Liver (tissue), 9 donors: Measurements from ENCODE around the gene TRIOBP. TPM values are rescaled to one million over a fixed set of nuclear protein-coding genes. Genes with fewer than 3 reads are reported as not detected.

ENCODE experiments used
- DNase-seq: peaks from one replicate; pipeline ENCODE4 v3.0.0-alpha.2; 2017; ENCODE audit warnings: low spot score
- H3K27ac ChIP-seq, 2 donors: one replicate each; pipeline ENCODE4 v1.7.0; 2013; ENCODE audit warnings: inconsistent platforms in 2 of 2, low read length in 2 of 2, control low read depth in 1 of 2, low read depth in 1 of 2, mild to moderate bottlenecking in 1 of 2
- H3K27me3 ChIP-seq, 4 donors: one replicate each; pipeline versions ENCODE4 v1.6.1 to v1.7.0; 2013; ENCODE audit warnings: low read length in 3 of 4, inconsistent platforms in 1 of 4, mild to moderate bottlenecking in 1 of 4, moderate library complexity in 1 of 4; ENCODE audit not compliant: control insufficient read depth in 4 of 4, insufficient read depth in 4 of 4
- H3K36me3 ChIP-seq, 4 donors: one replicate each; pipeline versions ENCODE4 v1.6.1 to v1.7.0; 2013; ENCODE audit warnings: low read length in 3 of 4, mild to moderate bottlenecking in 3 of 4, low read depth in 1 of 4, moderate library complexity in 1 of 4; ENCODE audit not compliant: control insufficient read depth in 4 of 4, insufficient read depth in 3 of 4
- H3K4me1 ChIP-seq, 4 donors: one replicate each; pipeline versions ENCODE4 v1.6.1 to v1.7.0; 2013; ENCODE audit warnings: low read length in 3 of 4, mild to moderate bottlenecking in 3 of 4, moderate library complexity in 1 of 4; ENCODE audit not compliant: control insufficient read depth in 4 of 4, insufficient read depth in 4 of 4
- H3K4me3 ChIP-seq, 3 donors: one replicate each; pipeline versions ENCODE4 v1.6.1 to v1.7.0; 2013; ENCODE audit warnings: low read length in 3 of 3, control low read depth in 1 of 3, low read depth in 1 of 3, mild to moderate bottlenecking in 1 of 3
- H3K9ac ChIP-seq, 2 donors: one replicate each; pipeline ENCODE4 v1.7.0; 2013; ENCODE audit warnings: low read length in 2 of 2, mild to moderate bottlenecking in 2 of 2, moderate library complexity in 2 of 2, control low read depth in 1 of 2, low read depth in 1 of 2
- H3K9me3 ChIP-seq, 4 donors: one replicate each; pipeline versions ENCODE4 v1.6.1 to v1.7.0; 2013; ENCODE audit warnings: low read length in 3 of 4; ENCODE audit not compliant: control insufficient read depth in 4 of 4
- ATF3 ChIP-seq: IDR thresholded peaks from 2 replicates; pipeline ENCODE4 v1.6.1; 2016; ENCODE audit warnings: antibody characterized with exemption
- CTCF ChIP-seq: fragments of 150-350 bp; IDR thresholded peaks from 2 replicates; pipeline ENCODE4 v1.5.1; 2017; ENCODE audit warnings: improper control_type of control experiment, low read depth, low read length; ENCODE audit not compliant: missing input control
- FOXA1 ChIP-seq: IDR thresholded peaks from 2 replicates; pipeline ENCODE4 v1.6.1; 2016; ENCODE audit warnings: antibody characterized with exemption
- FOXA2 ChIP-seq: IDR thresholded peaks from 2 replicates; pipeline ENCODE4 v1.6.1; 2016; ENCODE audit warnings: antibody characterized with exemption
- GABPA ChIP-seq, 2 donors: IDR thresholded peaks in 1 of 2; conservative IDR thresholded peaks in 1 of 2; 2 replicates each; pipeline ENCODE4 v1.6.1; 2016; ENCODE audit warnings: antibody characterized with exemption in 2 of 2, mild to moderate bottlenecking in 1 of 2, moderate library complexity in 1 of 2
- HNF4A ChIP-seq, 2 donors: conservative IDR thresholded peaks; 2 replicates each; pipeline ENCODE4 v1.6.1; 2016; ENCODE audit warnings: antibody characterized with exemption in 2 of 2, mild to moderate bottlenecking in 2 of 2
- HNF4G ChIP-seq: IDR thresholded peaks from 2 replicates; pipeline ENCODE4 v1.6.1; 2016; ENCODE audit warnings: antibody characterized with exemption
- JUND ChIP-seq, 2 donors: IDR thresholded peaks; 2 replicates each; pipeline ENCODE4 v1.6.1; 2016; ENCODE audit warnings: antibody characterized with exemption in 2 of 2
- MAX ChIP-seq: IDR thresholded peaks from 2 replicates; pipeline ENCODE4 v1.6.1; 2016; ENCODE audit warnings: antibody characterized with exemption
- NR2F2 ChIP-seq: IDR thresholded peaks from 2 replicates; pipeline ENCODE4 v1.6.1; 2016; ENCODE audit warnings: antibody characterized with exemption
- RAD21 ChIP-seq, 2 donors: IDR thresholded peaks; 2 replicates each; pipeline ENCODE4 v1.6.1; 2016; ENCODE audit warnings: antibody characterized with exemption in 2 of 2, mild to moderate bottlenecking in 2 of 2
- REST ChIP-seq: IDR thresholded peaks from 2 replicates; pipeline ENCODE4 v1.6.1; 2016; ENCODE audit warnings: antibody characterized with exemption, mild to moderate bottlenecking
- RXRA ChIP-seq, 2 donors: IDR thresholded peaks; 2 replicates each; pipeline ENCODE4 v1.6.1; 2017 to 2018; ENCODE audit warnings: antibody characterized with exemption in 2 of 2, mild to moderate bottlenecking in 1 of 2
- SP1 ChIP-seq: IDR thresholded peaks from 2 replicates; pipeline ENCODE4 v1.6.1; 2018; ENCODE audit warnings: antibody characterized with exemption, mild to moderate bottlenecking
- TAF1 ChIP-seq: conservative IDR thresholded peaks from 2 replicates; pipeline ENCODE4 v1.6.1; 2016; ENCODE audit warnings: antibody characterized with exemption, mild to moderate bottlenecking
- YY1 ChIP-seq: IDR thresholded peaks from 2 replicates; pipeline ENCODE4 v1.6.1; 2016; ENCODE audit warnings: antibody characterized with exemption, mild to moderate bottlenecking
- ZBTB33 ChIP-seq: IDR thresholded peaks from 2 replicates; pipeline ENCODE4 v1.6.1; 2016; ENCODE audit warnings: antibody characterized with exemption
- WGBS: extraction: QIAGEN DNeasy Blood & Tissue Kit; methylation state at CpG from one replicate; pipeline ENCODE4 v1.1.7; 2013; 5-methylcytosine and 5-hydroxymethylcytosine counted together
- polyA plus RNA-seq, 2 donors: library from polyadenylated mRNA; stranded (reverse) in 1 of 2; unstranded in 1 of 2; fragments of 200-250 nt in 1 of 2; fragments of >200 nt in 1 of 2; fragmentation: Nextera tagmentation in 1 of 2; extraction: Ambion mirVana in 1 of 2; gene quantifications; one replicate each; pipeline versions ENCODE4 v1.2.1 to v1.2.3, GENCODE V29; 2013 to 2015
- total RNA-seq, 2 donors: library from RNA; depleted of rRNA; stranded (reverse); fragments of >200 nt; gene quantifications; one replicate each; pipeline ENCODE4 v1.2.3, GENCODE V29; 2014
- donor health status: healthy.
- donor health status: healthy.
- donor health status: healthy.
- donor health status: healthy.
- donor health status: healthy.

Gene TRIOBP
- total and polyA plus RNA-seq, 4 donors, result 4.8 to 41.1 (median 21.6) TPM

GRCh38 chr22:37760152-37760551 is 63.3 kb downstream of the TRIOBP start (continued):
- TF ChIP-seq CTCF (no peak), RXRA (IDR thresholded peaks at IDR 0.05) (peak; percentile 51 to 79), ZBTB33 (no peak), YY1 (no peak), RAD21 (IDR thresholded peaks at IDR 0.05) (peak in 1 of 2 donors; percentile 31)

GRCh38 chr22:37762389-37762836 is 65.6 kb downstream of the TRIOBP start:
- Histone ChIP-seq H3K4me1 (peaks cover 3 to 39% (median 28%) of the 10 kb centered on the region in 4 donors), H3K9ac (no peak overlapping the region), H3K27me3 (no peaks in the 10 kb centered on the region), H3K27ac (no peak overlapping the region), H3K9me3 (no peaks in the 10 kb centered on the region), H3K4me3 (no peak overlapping the region), H3K36me3 (peaks cover 0 to 14% (median 8%) of the 10 kb centered on the region in 4 donors)
- no peak for DNase-seq
- 88% methylated on average over 10 of the region's 10 CpGs for WGBS
- TF ChIP-seq TAF1, result no peak
- no peak for TF ChIP-seq RAD21 (IDR thresholded peaks at IDR 0.05)
- TF ChIP-seq GABPA (IDR thresholded peaks at IDR 0.05 in 1 of 2, conservative IDR thresholded peaks at IDR 0.05 in 1 of 2), result no peak
- no peak for TF ChIP-seq FOXA1
- TF ChIP-seq NR2F2, result no peak
- no peak for TF ChIP-seq JUND (IDR thresholded peaks at IDR 0.05)
- TF ChIP-seq SP1, result no peak
- no peak for TF ChIP-seq HNF4G
- no peak for TF ChIP-seq HNF4A (conservative IDR thresholded peaks at IDR 0.05)
- TF ChIP-seq RXRA (IDR thresholded peaks at IDR 0.05), result no peak
- TF ChIP-seq CTCF, result no peak
- TF ChIP-seq YY1, result no peak
- TF ChIP-seq ATF3, result no peak
- TF ChIP-seq FOXA2, result no peak
- no peak for TF ChIP-seq MAX
- TF ChIP-seq ZBTB33, result no peak
- no peak for TF ChIP-seq REST
